Uterus (tissue), 4 donors: ENCODE data around the gene PRKAR1B. TPM values are rescaled to one million over a fixed set of nuclear protein-coding genes. Genes with fewer than 3 reads are reported as not detected.

Experiments
- DNase-seq, 2 donors: peaks; one replicate each; pipeline ENCODE4 v3.0.0-alpha.2; 2019 to 2020
- H3K27ac ChIP-seq, 2 donors: fragments of 200-600 bp; sonication (generic); 1 replicate in 1 of 2; 2 replicates in 1 of 2; pipeline ENCODE4 v1.5.1; 2016 to 2018
- H3K27me3 ChIP-seq, 2 donors: fragments of 200-600 bp; sonication (generic); one replicate each; pipeline ENCODE4 v1.5.1; 2018 to 2019; ENCODE audit warnings: control low read depth in 1 of 2
- H3K36me3 ChIP-seq, 2 donors: fragments of 200-600 bp; sonication (generic); one replicate each; pipeline ENCODE4 v1.5.1; 2019; ENCODE audit warnings: control low read depth in 1 of 2
- H3K4me1 ChIP-seq, 2 donors: fragments of 200-600 bp; sonication (generic); one replicate each; pipeline ENCODE4 v1.5.1; 2018 to 2019; ENCODE audit warnings: control low read depth in 1 of 2
- H3K4me3 ChIP-seq, 2 donors: fragments of 200-600 bp; sonication (generic); 1 replicate in 1 of 2; 2 replicates in 1 of 2; pipeline ENCODE4 v1.5.1; 2018 to 2019; ENCODE audit warnings: mild to moderate bottlenecking in 1 of 2
- H3K9me3 ChIP-seq, 2 donors: fragments of 200-600 bp; sonication (generic); one replicate each; pipeline ENCODE4 v1.5.1; 2019; ENCODE audit warnings: control low read depth in 1 of 2
- POLR2A ChIP-seq, 2 donors: fragments of 450-650 bp; IDR thresholded peaks; one replicate each; pipeline ENCODE4 v1.6.1; 2016; ENCODE audit warnings: antibody characterized with exemption in 2 of 2, mild to moderate bottlenecking in 1 of 2, moderate library complexity in 1 of 2
- intact Hi-C: fragments of 100-400 bp; cut with DNase I; formaldehyde crosslinking; loops from one replicate; pipeline ENCODE4 v1.15.1; 2023; ENCODE audit warnings: low total_unique reads
- total RNA-seq, 4 donors: library from RNA; depleted of rRNA in 3 of 4; stranded (reverse); fragments of >200 nt in 3 of 4; gene quantifications; one replicate each; pipeline versions ENCODE4 v1.1.0 to v1.2.4, GENCODE V29; 2014 to 2023
- TF ChIP-seq, protein P1 (sequence below), 4 experiments: fragments of 200-600 bp in 2 of 4; fragments of 450-650 bp in 2 of 4; sonication (generic) in 2 of 4; IDR thresholded peaks; one replicate each; pipeline ENCODE4 v1.5.1; 2016 to 2019; ENCODE audit warnings: antibody characterized with exemption in 4 of 4, mild to moderate bottlenecking in 2 of 4, moderate library complexity in 1 of 4
- donor health status: DM: yes; HTN: yes; CAD: no.

Gene PRKAR1B
- total RNA-seq, 4 donors from 2014 or later = 1.0 to 45.2 (median 28.7) TPM

DNA sequence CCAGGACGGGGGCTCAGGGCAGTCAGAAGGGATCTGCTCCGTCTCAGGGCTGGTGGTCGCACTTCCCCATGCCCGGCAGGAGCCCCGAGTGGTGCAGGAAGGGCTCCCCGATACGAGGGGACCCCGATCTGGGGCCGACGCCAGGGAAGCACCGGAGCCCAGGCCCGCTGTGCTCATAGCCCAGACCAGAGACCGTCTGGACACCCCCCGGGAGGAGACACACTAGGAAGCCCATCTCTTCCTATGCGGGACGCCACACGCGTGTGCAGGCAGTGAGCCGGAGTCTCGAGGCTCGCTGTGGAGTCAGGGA, 167.7 kb downstream of the PRKAR1B start:
- no peaks in the 10 kb centered on the region for H3K4me1 ChIP-seq
- no peaks in the 10 kb centered on the region for H3K36me3 ChIP-seq
- DNase-seq = no peak
- no peak overlapping the region for H3K4me3 ChIP-seq
- intact Hi-C loops = no loop called here
- H3K27me3 ChIP-seq = no peaks in the 10 kb centered on the region
- TF ChIP-seq POLR2A (IDR thresholded peaks at IDR 0.05) = no peak
- TF ChIP-seq, protein P1, sequence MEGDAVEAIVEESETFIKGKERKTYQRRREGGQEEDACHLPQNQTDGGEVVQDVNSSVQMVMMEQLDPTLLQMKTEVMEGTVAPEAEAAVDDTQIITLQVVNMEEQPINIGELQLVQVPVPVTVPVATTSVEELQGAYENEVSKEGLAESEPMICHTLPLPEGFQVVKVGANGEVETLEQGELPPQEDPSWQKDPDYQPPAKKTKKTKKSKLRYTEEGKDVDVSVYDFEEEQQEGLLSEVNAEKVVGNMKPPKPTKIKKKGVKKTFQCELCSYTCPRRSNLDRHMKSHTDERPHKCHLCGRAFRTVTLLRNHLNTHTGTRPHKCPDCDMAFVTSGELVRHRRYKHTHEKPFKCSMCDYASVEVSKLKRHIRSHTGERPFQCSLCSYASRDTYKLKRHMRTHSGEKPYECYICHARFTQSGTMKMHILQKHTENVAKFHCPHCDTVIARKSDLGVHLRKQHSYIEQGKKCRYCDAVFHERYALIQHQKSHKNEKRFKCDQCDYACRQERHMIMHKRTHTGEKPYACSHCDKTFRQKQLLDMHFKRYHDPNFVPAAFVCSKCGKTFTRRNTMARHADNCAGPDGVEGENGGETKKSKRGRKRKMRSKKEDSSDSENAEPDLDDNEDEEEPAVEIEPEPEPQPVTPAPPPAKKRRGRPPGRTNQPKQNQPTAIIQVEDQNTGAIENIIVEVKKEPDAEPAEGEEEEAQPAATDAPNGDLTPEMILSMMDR (IDR thresholded peaks at IDR 0.05) = no peak
- no peak overlapping the region for H3K27ac ChIP-seq
- no peaks in the 10 kb centered on the region for H3K9me3 ChIP-seq

DNA sequence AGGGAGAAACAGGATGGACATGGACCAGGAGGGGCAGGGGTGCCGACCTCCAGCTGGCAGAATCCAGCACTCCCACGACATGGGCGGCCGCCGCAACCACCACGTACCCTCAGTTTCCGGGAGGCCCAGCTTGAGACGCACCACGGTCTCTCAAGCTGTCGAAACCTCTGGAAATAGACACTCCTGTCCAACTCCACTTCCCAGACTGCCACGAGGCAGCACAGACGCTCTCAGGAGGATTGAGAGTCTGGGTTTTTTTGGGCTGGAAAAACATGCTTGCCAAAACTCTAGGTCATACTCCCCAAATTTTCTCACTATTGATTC, 169.6 kb downstream of the PRKAR1B start:
- H3K36me3 ChIP-seq = no peaks in the 10 kb centered on the region
- no peak overlapping the region for H3K27ac ChIP-seq
- H3K4me1 ChIP-seq = no peaks in the 10 kb centered on the region
- no peaks in the 10 kb centered on the region for H3K27me3 ChIP-seq
- TF ChIP-seq, protein P1 (IDR thresholded peaks at IDR 0.05) = no peak
- TF ChIP-seq POLR2A (IDR thresholded peaks at IDR 0.05) = no peak
- H3K4me3 ChIP-seq = no peak overlapping the region
- H3K9me3 ChIP-seq = no peaks in the 10 kb centered on the region
- DNase-seq = no peak
- intact Hi-C loops = no loop called here

DNA sequence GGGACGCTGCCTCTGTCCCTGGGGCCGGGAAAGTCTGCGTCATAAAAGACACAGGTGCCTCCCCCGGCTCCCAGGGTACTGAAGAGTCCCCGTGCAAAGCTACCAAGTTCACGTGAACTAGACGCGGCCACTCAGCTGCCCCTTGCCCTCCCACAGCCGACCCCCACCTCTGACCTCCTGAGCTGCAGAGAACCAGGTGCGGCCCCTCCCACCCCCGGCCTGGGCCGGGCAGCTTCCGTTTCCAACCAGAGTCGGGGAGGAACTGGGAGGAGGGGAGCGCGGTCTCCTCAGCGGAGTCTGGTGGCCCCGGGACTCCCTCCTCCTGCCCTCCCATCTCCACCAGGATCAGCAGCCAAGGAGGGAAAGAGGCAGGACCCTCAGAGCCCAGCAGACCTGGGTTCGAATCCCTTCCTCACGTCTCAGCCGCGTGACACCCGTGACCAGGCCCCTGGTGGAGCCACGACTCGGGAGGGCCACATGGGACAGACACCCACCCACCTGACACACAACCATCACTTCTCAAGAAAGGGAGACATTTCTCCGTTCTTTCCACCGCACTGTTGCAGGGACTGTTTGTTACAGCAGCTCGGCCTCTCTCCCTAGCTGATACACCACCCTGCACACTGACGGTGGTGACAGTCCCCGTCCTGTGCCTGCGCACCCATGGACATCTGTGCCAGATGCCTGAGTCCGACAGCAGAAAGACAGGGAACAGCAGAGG, 170.1 kb downstream of the PRKAR1B start:
- Histone ChIP-seq H3K36me3 (no peaks in the 10 kb centered on the region), H3K4me1 (no peaks in the 10 kb centered on the region), H3K27me3 (no peaks in the 10 kb centered on the region), H3K27ac (no peak overlapping the region), H3K4me3 (no peak overlapping the region), H3K9me3 (no peaks in the 10 kb centered on the region)
- DNase-seq = no peak
- TF ChIP-seq, protein P1 (IDR thresholded peaks at IDR 0.05) = no peak
- no peak for TF ChIP-seq POLR2A (IDR thresholded peaks at IDR 0.05)
- intact Hi-C loops = no loop called here

DNA sequence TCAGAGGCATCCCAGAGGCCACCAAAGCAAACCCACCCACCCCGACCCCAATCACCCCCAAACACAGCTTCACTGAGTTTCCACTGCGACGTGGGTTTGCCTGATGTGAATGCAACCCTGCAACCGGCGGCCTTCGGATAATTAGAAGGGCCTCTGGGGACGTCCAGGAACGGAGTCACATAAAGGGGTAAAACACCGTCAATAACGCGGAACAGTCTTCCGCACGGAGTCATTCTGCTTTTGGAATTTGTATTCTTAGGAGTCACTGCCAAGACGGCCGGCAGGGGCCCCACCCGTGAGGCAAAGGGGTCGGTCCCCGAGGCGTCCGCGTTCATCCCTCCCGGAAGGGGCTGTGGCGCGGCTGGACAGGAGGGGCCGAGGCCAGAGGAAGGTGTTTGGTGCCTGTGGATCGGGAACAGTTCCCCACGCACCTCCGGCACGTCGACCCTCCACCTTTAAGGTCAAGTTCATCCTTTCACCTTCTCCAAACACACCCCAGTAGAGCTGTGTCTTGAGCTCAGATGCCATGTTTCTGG, 170.7 kb downstream of the PRKAR1B start:
- Histone ChIP-seq H3K4me1 (no peaks in the 10 kb centered on the region), H3K9me3 (no peaks in the 10 kb centered on the region), H3K4me3 (no peak overlapping the region), H3K27me3 (no peaks in the 10 kb centered on the region), H3K36me3 (no peaks in the 10 kb centered on the region), H3K27ac (no peak overlapping the region)
- intact Hi-C loops = no loop called here
- TF ChIP-seq POLR2A (IDR thresholded peaks at IDR 0.05) = no peak
- TF ChIP-seq, protein P1 (IDR thresholded peaks at IDR 0.05) = no peak
- DNase-seq = no peak

DNA sequence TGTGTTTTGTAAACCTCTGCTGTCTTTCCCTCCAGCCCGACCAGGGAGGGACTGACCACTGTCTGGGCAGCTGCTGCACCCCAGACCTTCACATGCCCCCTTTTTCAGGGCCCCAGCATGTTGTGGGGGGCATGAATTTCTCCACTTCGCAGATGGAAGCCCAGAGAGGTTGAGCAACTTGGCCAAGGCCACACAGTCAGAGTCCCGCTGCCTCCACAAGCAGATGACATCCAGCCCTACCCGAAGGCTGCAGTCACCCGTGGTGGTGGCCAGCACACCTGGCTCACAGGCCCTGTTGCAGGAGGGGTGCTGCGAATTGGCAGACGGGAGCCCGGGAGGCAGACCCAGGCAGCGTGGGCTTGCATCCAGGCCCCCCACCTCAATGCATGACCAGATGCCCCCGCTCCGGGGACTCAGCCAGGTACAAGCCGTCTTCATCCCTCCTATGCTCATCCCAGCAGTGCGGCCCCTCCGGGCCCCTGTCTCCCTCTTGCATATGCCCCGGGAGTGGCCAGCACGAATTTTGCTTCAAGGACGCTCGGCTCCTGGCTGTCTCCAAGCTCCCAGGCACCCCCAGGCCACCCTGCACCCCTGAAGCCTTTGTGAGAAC, 171.4 kb downstream of the PRKAR1B start:
- no peak for DNase-seq
- intact Hi-C loops = no loop called here

More for the DNA sequence above, 171.4 kb downstream of the PRKAR1B start:
- H3K4me1 ChIP-seq = no peaks in the 10 kb centered on the region
- H3K27me3 ChIP-seq = no peaks in the 10 kb centered on the region
- H3K27ac ChIP-seq = no peak overlapping the region
- no peak for TF ChIP-seq POLR2A (IDR thresholded peaks at IDR 0.05)
- TF ChIP-seq, protein P1 (IDR thresholded peaks at IDR 0.05) = no peak
- no peaks in the 10 kb centered on the region for H3K36me3 ChIP-seq
- H3K4me3 ChIP-seq = no peak overlapping the region
- H3K9me3 ChIP-seq = no peaks in the 10 kb centered on the region
